Panc1 (cell line): Measurements from ENCODE around the gene ANK3.

Experiments
- CTCF ChIP-seq: fragments of 450-650 bp; IDR thresholded peaks from 2 replicates; pipeline ENCODE4 v1.5.1; 2017; ENCODE audit warnings: mild to moderate bottlenecking
- POLR2AphosphoS5 ChIP-seq: IDR thresholded peaks from 2 replicates; pipeline ENCODE4 v1.6.1; 2012; ENCODE audit warnings: mild to moderate bottlenecking, low read depth, low read length, moderate library complexity
- REST ChIP-seq, 2 experiments: IDR thresholded peaks; 2 replicates each; pipeline ENCODE4 v1.6.1; 2011 to 2012; ENCODE audit warnings: low read depth in 2 of 2, control low read depth in 1 of 2, low read length in 1 of 2, mild to moderate bottlenecking in 1 of 2, moderate library complexity in 1 of 2; ENCODE audit not compliant: insufficient read depth in 1 of 2
- TCF7L2 ChIP-seq: IDR thresholded peaks from 2 replicates; pipeline ENCODE4 v1.6.1; 2011; ENCODE audit warnings: mild to moderate bottlenecking, low read depth, low read length, inconsistent platforms

GRCh38 chr10:59984415-59984814, 405.3 kb downstream of the ANK3 start:
- TF ChIP-seq CTCF (no peak), REST (IDR thresholded peaks at IDR 0.05; ENCODE audit: insufficient read depth in 1 of 2, low read depth in 2 of 2, low read length in 1 of 2) (no peak), POLR2AphosphoS5 (no peak), TCF7L2 (no peak)
